ENCODE data around the gene SLC44A2.

- TF ChIP-seq POLR2A (IDR thresholded peaks at IDR 0.05; ENCODE audit: low read length) (no peak), GATA1 (IDR thresholded peaks at IDR 0.05; ENCODE audit: low read depth, low read length) (no peak)
These were observed 63.4 kb downstream of the SLC44A2 start for GRCh38 chr19:10688545-10689280.

Measured in erythroblast (primary cell).